Retinal pigment epithelial cell (primary cell): Measurements from ENCODE around the gene OPN3.

Experiments
- DNase-seq: peaks from one replicate; pipeline ENCODE4 v3.0.0-alpha.2; 2010; ENCODE audit warnings: low read depth
- H3K4me3 ChIP-seq: 2 replicates; pipeline ENCODE4 v1.5.1; 2011; ENCODE audit warnings: mild to moderate bottlenecking, low read length, control low read depth, moderate library complexity
- TF ChIP-seq, protein P1 (sequence below): conservative IDR thresholded peaks from 2 replicates; pipeline ENCODE4 v1.5.1; 2011; ENCODE audit warnings: low read depth, low read length, control low read depth, inconsistent platforms

OPN3 gene

DNA sequence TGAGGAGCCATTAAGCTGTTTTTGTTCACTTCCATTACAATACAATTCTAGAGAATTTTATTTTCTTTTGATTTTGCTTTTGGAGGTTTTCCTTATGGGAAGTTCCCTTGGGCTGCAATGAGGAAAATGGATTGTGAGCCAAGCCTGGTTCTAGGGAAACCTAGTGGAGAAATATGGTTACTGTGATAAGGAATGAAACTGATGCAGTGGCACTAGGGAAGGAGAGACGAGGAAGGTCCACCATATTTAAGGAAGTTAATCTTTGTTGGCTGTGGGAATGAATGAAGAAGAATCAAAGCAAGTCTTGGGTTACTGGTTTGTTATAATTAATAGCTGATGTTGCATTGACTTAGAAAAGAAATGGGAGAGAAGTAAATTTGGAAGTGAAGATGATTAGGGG is 28.4 kb downstream of the OPN3 start:
- TF ChIP-seq, protein P1, sequence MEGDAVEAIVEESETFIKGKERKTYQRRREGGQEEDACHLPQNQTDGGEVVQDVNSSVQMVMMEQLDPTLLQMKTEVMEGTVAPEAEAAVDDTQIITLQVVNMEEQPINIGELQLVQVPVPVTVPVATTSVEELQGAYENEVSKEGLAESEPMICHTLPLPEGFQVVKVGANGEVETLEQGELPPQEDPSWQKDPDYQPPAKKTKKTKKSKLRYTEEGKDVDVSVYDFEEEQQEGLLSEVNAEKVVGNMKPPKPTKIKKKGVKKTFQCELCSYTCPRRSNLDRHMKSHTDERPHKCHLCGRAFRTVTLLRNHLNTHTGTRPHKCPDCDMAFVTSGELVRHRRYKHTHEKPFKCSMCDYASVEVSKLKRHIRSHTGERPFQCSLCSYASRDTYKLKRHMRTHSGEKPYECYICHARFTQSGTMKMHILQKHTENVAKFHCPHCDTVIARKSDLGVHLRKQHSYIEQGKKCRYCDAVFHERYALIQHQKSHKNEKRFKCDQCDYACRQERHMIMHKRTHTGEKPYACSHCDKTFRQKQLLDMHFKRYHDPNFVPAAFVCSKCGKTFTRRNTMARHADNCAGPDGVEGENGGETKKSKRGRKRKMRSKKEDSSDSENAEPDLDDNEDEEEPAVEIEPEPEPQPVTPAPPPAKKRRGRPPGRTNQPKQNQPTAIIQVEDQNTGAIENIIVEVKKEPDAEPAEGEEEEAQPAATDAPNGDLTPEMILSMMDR: no peak
- no peak for DNase-seq

DNA sequence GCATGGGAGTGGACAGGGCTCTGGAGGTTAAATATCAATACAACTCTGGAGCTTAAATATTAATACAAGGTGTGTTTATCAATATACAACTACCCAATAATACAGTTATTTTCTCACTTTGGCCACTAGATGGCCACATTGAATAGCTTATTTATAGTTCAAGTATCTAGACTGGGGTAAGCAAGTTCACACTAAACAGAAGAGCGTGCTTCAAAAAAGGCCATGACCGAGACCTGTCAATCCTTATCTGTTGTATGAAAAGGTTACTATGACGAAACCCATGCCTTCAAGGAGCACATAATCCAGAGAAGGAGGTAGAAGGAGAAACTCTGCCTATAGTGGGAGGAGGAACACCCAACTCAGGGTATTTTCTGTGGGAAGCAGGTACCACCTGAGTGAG is 29.1 kb downstream of the OPN3 start:
- TF ChIP-seq, protein P1: peak; percentile 53
- no peak for DNase-seq

More for the DNA sequence above, 28.4 kb downstream of the OPN3 start:
- H3K4me3 ChIP-seq: no peak overlapping the region

DNA sequence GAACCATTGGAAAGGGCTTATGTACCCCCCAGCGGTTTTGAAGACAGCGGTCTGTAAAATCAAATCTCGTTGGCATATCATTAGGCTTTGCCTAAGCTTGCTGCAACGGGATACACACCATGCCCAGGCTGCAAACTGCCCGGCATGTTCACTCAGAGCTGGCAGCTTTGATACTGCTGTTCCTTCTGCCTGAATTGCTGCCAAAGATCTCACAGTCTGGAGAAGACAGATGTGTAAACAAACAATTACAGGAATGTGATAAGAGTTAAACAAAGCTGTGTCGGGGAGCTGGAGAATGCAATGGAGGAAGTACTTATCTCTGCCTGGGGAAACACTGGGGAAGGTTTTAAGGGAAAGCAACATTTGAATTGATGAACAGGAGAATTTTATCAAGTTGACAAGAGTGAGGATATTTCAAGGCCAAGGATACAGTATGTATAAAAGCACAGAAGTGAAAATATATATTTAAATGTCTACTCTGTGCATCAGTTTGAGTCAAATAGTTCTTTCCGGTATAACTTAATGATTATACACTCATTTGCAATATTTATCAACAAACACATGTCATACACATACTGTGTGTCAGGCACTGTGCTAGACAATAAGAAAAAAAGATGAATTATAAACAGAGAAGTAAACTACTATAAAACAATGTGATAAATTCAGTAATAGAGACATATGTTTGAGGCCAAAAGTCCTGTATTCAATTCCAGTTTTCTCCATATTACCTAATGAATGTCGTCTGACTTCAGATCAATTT is 29.9 kb downstream of the OPN3 start:
- no peak for DNase-seq
- TF ChIP-seq, protein P1: no peak
- H3K4me3 ChIP-seq: no peak overlapping the region

More for the DNA sequence above, 29.1 kb downstream of the OPN3 start:
- no peak overlapping the region for H3K4me3 ChIP-seq

DNA sequence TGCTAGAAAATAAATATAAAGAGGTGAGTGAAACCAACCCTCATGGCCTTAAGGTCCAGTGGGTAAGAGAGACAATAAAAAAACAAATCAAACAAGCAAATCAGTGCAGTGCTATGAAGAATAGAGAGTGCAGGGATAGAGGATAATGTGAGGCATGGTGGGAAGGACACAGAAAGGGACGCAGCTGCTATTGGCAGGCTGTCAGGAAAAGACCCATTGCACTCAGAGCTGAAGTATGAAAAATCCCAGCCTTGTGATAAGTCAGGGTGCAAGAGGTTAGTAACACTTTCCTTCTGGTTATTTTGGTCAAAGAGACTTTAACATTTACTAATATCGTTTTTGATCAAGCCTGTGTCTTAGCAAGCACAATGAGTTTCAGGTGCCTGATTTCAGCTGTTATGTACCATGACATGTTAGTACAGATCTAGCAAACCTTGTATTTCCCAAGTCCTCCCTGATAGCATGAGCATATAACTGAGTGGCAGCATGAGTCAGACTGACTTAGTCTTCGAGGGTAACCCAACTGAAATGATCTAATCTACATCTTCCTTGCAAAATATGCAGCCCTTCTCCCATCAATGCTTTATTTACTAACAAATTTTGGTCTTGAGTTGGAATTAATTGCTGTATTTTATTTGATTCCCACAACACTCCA is 31.7 kb downstream of the OPN3 start:
- TF ChIP-seq, protein P1: no peak
- no peak overlapping the region for H3K4me3 ChIP-seq
- no peak for DNase-seq

DNA sequence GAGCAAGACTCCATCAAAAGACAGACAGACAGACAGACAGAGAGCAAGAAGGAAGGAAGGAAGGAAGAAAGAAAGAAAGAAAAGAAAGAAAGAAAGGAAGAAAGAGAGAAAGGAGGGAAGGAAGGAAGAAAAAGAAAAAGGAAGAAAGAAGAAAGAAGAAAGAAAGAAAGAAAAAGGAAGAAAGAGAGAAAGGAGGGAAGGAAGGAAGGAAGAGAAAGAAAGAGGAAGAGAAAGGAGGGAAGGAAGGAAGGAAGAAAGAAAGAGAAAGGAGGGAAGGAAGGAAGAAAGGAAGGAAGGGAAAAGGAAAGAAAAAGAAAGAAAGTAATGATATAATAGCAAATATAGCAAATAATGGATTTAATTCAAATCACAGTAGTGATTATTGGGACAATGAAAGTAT is 32.7 kb downstream of the OPN3 start:
- TF ChIP-seq, protein P1: no peak
- no peak for DNase-seq
- no peak overlapping the region for H3K4me3 ChIP-seq

DNA sequence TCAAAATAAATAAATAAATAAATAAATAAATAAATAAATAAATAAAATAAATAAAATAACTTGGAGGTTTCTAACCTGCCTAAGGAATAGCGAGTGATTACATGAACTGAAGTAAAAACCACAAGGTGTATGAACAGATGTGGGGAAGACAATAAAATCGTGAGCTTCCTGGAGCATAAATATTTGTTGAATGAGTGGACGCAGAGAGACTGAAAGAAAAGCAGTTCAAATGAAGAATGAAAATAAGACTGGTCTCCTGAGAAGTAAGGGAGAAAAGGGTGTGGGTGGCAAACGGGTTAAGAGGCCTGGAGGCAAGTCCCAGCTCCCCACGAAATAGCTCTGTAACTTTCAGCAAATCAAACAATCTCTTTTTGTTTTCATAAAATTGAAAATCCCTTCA is 33.6 kb downstream of the OPN3 start:
- no peak overlapping the region for H3K4me3 ChIP-seq
- TF ChIP-seq, protein P1: no peak
- DNase-seq: no peak
